GM19099 (cell line): ENCODE results near the gene ST3GAL5.

Source experiments
- POLR2A ChIP-seq: IDR thresholded peaks from 3 replicates; pipeline ENCODE4 v1.6.1; 2011; ENCODE audit warnings: low read depth; ENCODE audit not compliant: insufficient read length; ENCODE audit errors: extremely low read depth

ST3GAL5 gene

GRCh38 chr2:85838181-85838580 is 50.6 kb downstream of the ST3GAL5 start:
- no peak for TF ChIP-seq POLR2A

- TF ChIP-seq POLR2A = no peak
These were observed 54.3 kb downstream of the ST3GAL5 start for GRCh38 chr2:85834466-85834865.

- TF ChIP-seq POLR2A = no peak
These were observed 57.1 kb downstream of the ST3GAL5 start for GRCh38 chr2:85831735-85832134.

- TF ChIP-seq POLR2A = no peak
These were observed 58.1 kb downstream of the ST3GAL5 start for GRCh38 chr2:85830645-85831044.

- TF ChIP-seq POLR2A = no peak
These were observed 60.1 kb downstream of the ST3GAL5 start for GRCh38 chr2:85828725-85829124.

GRCh38 chr2:85827879-85828569 is 60.8 kb downstream of the ST3GAL5 start:
- no peak for TF ChIP-seq POLR2A

- TF ChIP-seq POLR2A = no peak
These were observed 61.6 kb downstream of the ST3GAL5 start for GRCh38 chr2:85826990-85827878.

GRCh38 chr2:85823951-85824350 is 64.8 kb downstream of the ST3GAL5 start:
- no peak for TF ChIP-seq POLR2A

GRCh38 chr2:85822766-85823165 is 66.0 kb downstream of the ST3GAL5 start:
- TF ChIP-seq POLR2A = no peak

GRCh38 chr2:85819811-85820510 is 68.8 kb downstream of the ST3GAL5 start:
- no peak for TF ChIP-seq POLR2A

GRCh38 chr2:85814802-85815550 is 73.8 kb downstream of the ST3GAL5 start:
- TF ChIP-seq POLR2A = no peak

- no peak for TF ChIP-seq POLR2A
These were observed 74.6 kb downstream of the ST3GAL5 start for GRCh38 chr2:85813982-85814801.

- no peak for TF ChIP-seq POLR2A
These were observed 75.4 kb downstream of the ST3GAL5 start for GRCh38 chr2:85813211-85813981.
